GM12801 (cell line): ENCODE measurements around the gene LYSMD2.

Experiments used
- CTCF ChIP-seq: IDR thresholded peaks from one replicate; pipeline ENCODE4 v1.5.1; 2011; ENCODE audit warnings: control low read depth; ENCODE audit not compliant: insufficient read length; ENCODE audit errors: extremely low read depth

The LYSMD2 gene

GRCh38 chr15:51760805-51761204 is 23.4 kb upstream of the LYSMD2 start:
- no peak for TF ChIP-seq CTCF

- no peak for TF ChIP-seq CTCF
These were observed 22.2 kb upstream of the LYSMD2 start for GRCh38 chr15:51759557-51760070.

DNA sequence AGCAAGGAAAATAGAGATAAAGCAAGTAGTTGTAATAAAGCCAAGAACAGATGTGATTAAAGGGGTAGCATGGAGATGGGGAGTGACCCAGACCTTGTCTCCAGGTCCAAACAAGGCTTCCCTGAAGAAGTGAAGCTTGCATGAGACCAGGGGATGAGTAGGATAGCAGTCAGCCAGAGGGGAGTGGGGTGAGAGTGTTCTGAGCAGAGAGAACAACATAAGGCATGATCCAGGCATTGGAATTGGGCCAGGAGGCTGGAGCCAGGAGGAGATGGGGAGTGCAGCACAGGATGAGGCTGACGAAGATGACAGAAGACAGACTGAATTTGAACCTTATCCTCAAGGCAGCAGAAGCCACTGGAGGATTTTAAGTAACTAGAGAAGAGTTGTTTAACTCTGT is 21.2 kb upstream of the LYSMD2 start:
- no peak for TF ChIP-seq CTCF

GRCh38 chr15:51757450-51757849 is 20.0 kb upstream of the LYSMD2 start:
- no peak for TF ChIP-seq CTCF

DNA sequence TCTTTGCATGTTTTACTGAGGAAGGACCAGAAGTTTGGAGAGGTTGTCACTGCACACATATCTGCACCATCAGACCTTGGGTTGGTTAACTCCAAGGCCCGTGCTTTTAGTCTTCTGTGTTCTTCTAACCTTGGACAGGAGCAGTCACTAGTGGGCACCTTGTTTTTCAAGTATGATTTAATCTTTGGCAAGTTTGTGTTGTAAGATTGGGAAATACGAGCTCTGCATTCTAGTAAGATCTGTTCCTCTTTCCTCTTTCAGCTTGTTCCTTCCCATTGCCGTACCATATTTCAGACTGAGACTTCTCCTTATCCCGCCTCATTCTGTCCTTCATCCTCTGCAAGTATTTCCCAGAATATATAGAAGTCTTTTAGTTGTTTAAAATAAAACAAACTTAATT is 19.0 kb upstream of the LYSMD2 start:
- no peak for TF ChIP-seq CTCF

DNA sequence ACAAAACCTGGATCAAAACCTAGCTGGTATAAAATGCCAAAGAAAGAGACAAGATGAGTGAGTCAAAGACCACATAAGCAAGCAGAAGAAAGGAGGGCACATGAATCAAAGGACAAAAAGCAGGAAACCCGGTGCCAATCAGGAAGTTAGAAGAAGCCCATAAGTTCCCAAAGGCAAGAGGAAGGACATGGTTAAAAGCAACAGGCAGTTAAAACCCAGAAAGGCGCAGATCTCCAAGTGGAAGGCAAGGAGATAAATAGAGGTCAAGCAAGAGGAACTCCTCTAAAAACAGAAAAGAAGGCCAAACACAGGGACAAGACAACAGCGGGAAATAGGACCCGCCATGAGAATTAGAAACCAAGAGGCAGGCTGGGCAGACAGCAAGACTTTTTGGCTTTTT is 18.3 kb upstream of the LYSMD2 start:
- no peak for TF ChIP-seq CTCF

GRCh38 chr15:51754267-51754666 is 16.8 kb upstream of the LYSMD2 start:
- TF ChIP-seq CTCF, result no peak

GRCh38 chr15:51752888-51753287 is 15.4 kb upstream of the LYSMD2 start:
- no peak for TF ChIP-seq CTCF
